Loucy (cell line): ENCODE results near the gene EGR2.

Source experiments
- CTCF ChIP-seq: fragments of 200-600 bp; sonication (generic); conservative IDR thresholded peaks from 2 replicates; pipeline ENCODE4 v1.5.1; 2014; ENCODE audit warnings: mild to moderate bottlenecking, antibody characterized with exemption, low read length
- EZH2phosphoT487 ChIP-seq: fragments of 200-600 bp; IDR thresholded peaks from 2 replicates; pipeline ENCODE4 v1.6.1; 2018; ENCODE audit warnings: antibody characterized with exemption, mild to moderate bottlenecking, moderate library complexity, borderline replicate concordance

DNA sequence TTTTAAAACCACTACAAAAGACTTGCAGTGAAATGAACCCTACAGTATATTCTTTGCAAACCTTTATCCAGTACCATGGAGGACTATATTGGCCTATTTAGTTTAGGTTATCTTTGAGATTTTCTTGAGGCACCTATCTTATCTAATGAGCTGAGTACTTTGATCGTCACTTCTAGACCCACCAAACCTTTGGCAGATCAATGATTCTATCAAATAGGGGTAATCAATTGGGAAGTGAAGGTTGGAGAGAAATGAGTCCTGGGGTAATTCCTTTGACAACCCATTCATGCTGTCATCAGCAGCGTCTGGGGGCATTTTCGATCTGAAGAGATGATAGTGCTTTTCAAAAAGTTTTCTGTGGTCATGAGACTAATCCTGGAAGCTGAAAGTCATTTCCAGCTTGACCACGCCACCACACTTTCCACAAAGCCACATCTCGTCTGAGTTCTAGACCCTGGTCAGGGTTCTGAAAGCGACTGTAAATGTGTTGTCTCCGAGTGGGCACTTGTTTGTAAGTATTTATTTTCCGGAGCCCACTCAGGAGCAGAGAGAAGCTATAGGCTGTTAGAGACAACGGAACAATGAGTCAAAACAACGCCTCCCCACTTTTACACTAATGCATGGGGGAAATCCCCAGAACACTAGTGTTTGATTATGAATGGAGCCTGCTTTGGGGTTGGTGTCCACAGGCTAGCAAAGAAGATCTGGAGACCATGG lies 4.8 kb downstream of the EGR2 start:
- TF ChIP-seq CTCF: no peak
- no peak for TF ChIP-seq EZH2phosphoT487
